ENCODE measurements around the gene ZNF787. TPM values are rescaled to one million over a fixed set of nuclear protein-coding genes. Genes with fewer than 3 reads are reported as not detected.

ZNF787 gene
- total and polyA plus RNA-seq, 2 of the 13 experiments (the other 11 are each of a cell fraction or from before 2014, with no cell fraction given), result 15.1 to 42.8 TPM

DNA sequence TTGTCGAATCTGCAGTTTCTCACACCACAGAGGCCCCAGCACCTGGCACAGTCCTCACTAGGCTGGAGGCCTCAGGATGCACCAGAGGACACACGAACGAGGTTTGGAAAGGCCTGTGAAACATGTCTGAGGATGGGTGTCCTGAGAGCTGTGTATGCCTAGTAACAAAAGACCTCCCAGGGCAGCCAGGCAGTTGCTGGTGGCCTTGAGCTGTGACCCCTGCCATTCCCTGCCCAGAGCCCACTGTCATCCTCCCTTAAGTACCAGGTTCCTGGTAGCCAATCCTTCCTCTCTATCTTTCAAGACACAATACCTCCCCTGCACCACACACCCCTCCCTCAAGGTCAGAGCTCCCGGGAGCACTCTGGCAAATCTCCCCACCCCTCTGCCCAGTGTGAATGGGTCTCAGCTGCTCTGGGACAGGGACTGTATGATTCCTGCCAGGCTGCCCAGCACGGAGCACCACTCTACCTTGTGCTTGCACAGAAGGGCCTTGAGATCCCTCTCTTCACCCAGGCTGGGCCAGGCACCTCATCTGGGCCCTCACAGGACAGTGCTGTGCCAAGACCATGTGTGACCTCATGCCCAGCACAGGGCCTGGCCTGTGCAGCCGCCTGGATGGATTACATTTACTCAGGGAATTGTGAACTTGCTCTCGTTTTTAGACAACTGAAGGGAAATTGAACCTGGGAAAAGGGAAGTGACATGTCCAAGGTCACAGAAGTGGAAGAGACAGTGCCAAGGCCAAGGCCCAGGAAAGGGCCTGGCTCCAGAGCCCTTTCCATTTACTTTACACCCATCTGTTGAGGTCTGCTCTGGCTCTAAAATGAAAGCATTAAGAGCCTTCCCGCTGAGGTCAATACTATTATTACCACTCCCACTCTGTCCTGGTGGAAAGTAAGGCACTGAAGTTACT lies 2.2 kb downstream of the ZNF787 start (continued):
- TF ChIP-seq, protein P1, sequence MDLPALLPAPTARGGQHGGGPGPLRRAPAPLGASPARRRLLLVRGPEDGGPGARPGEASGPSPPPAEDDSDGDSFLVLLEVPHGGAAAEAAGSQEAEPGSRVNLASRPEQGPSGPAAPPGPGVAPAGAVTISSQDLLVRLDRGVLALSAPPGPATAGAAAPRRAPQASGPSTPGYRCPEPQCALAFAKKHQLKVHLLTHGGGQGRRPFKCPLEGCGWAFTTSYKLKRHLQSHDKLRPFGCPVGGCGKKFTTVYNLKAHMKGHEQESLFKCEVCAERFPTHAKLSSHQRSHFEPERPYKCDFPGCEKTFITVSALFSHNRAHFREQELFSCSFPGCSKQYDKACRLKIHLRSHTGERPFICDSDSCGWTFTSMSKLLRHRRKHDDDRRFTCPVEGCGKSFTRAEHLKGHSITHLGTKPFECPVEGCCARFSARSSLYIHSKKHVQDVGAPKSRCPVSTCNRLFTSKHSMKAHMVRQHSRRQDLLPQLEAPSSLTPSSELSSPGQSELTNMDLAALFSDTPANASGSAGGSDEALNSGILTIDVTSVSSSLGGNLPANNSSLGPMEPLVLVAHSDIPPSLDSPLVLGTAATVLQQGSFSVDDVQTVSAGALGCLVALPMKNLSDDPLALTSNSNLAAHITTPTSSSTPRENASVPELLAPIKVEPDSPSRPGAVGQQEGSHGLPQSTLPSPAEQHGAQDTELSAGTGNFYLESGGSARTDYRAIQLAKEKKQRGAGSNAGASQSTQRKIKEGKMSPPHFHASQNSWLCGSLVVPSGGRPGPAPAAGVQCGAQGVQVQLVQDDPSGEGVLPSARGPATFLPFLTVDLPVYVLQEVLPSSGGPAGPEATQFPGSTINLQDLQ (CRISPR knock-in tag; IDR thresholded peaks at IDR 0.05), result no peak
- TF ChIP-seq ZNF33B (CRISPR knock-in tag; IDR thresholded peaks at IDR 0.05), result no peak
- TF ChIP-seq SP1 (IDR thresholded peaks at IDR 0.05), result no peak
- peak; percentile 31; the same call in 1 of the 2 replicates for TF ChIP-seq SP1 (CRISPR knock-in tag; IDR thresholded peaks at IDR 0.05)
- 0 out of 4 replicates have a peak, but pooled peaks of 1 of the 2 experiments have one; percentile 29 for TF ChIP-seq POLR2A (IDR thresholded peaks at IDR 0.05; ENCODE audit: insufficient read depth in 1 of 2, low read depth in 2 of 2, low read length in 2 of 2)
- TF ChIP-seq ZNF788 (CRISPR knock-in tag; IDR thresholded peaks at IDR 0.05; ENCODE audit: borderline replicate concordance), result peak; percentile 14; the same call in 1 of the 2 replicates
- TF ChIP-seq ZNF230 (CRISPR knock-in tag; IDR thresholded peaks at IDR 0.05), result no peak
- TF ChIP-seq SMAD3 (CRISPR knock-in tag; IDR thresholded peaks at IDR 0.05), result 0 out of 2 replicates have a peak, but pooled peaks have one; percentile 32
- TF ChIP-seq PTBP1 (IDR thresholded peaks at IDR 0.05; ENCODE audit: low read depth, low read length, poor library complexity, severe bottlenecking), result no peak
- TF ChIP-seq PHF21A (CRISPR knock-in tag; IDR thresholded peaks at IDR 0.05), result peak; percentile 39; the same call in 1 of the 2 replicates
- TF ChIP-seq ZNF331 (CRISPR knock-in tag; IDR thresholded peaks at IDR 0.05), result 0 out of 2 replicates have a peak, but pooled peaks have one; percentile 22
- no peak for TF ChIP-seq TBX2 (CRISPR knock-in tag; IDR thresholded peaks at IDR 0.05; ENCODE audit: borderline replicate concordance)
- TF ChIP-seq KLF6 (CRISPR knock-in tag; IDR thresholded peaks at IDR 0.05), result 0 out of 2 replicates have a peak, but pooled peaks have one; percentile 20
- TF ChIP-seq, protein P2, sequence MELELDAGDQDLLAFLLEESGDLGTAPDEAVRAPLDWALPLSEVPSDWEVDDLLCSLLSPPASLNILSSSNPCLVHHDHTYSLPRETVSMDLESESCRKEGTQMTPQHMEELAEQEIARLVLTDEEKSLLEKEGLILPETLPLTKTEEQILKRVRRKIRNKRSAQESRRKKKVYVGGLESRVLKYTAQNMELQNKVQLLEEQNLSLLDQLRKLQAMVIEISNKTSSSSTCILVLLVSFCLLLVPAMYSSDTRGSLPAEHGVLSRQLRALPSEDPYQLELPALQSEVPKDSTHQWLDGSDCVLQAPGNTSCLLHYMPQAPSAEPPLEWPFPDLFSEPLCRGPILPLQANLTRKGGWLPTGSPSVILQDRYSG (CRISPR knock-in tag; IDR thresholded peaks at IDR 0.05), result 0 out of 2 replicates have a peak, but pooled peaks have one; percentile 22
- peak; percentile 38; the same call in 1 of the 2 replicates for TF ChIP-seq ZNF768 (CRISPR knock-in tag; IDR thresholded peaks at IDR 0.05)
- TF ChIP-seq HOXA9 (CRISPR knock-in tag; IDR thresholded peaks at IDR 0.05; ENCODE audit: borderline replicate concordance), result no peak
- TF ChIP-seq, protein P3, sequence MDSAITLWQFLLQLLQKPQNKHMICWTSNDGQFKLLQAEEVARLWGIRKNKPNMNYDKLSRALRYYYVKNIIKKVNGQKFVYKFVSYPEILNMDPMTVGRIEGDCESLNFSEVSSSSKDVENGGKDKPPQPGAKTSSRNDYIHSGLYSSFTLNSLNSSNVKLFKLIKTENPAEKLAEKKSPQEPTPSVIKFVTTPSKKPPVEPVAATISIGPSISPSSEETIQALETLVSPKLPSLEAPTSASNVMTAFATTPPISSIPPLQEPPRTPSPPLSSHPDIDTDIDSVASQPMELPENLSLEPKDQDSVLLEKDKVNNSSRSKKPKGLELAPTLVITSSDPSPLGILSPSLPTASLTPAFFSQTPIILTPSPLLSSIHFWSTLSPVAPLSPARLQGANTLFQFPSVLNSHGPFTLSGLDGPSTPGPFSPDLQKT (CRISPR knock-in tag; IDR thresholded peaks at IDR 0.05; ENCODE audit: borderline replicate concordance), result no peak
- no peak for TF ChIP-seq MIXL1 (CRISPR knock-in tag; IDR thresholded peaks at IDR 0.05)
- TF ChIP-seq ZFP36 (IDR thresholded peaks at IDR 0.05; ENCODE audit: borderline replicate concordance, low read depth, low read length, partially characterized antibody), result no peak
- TF ChIP-seq TBP (CRISPR knock-in tag; IDR thresholded peaks at IDR 0.05), result no peak
- no peak for TF ChIP-seq ZIK1 (CRISPR knock-in tag; IDR thresholded peaks at IDR 0.05; ENCODE audit: borderline replicate concordance, low read depth)
- no peak for TF ChIP-seq SNRNP70 (IDR thresholded peaks at IDR 0.05; ENCODE audit: low read depth, low read length)
- TF ChIP-seq ZNF564 (CRISPR knock-in tag; IDR thresholded peaks at IDR 0.05), result 0 out of 2 replicates have a peak, but pooled peaks have one; percentile 30
- TF ChIP-seq, protein P4, sequence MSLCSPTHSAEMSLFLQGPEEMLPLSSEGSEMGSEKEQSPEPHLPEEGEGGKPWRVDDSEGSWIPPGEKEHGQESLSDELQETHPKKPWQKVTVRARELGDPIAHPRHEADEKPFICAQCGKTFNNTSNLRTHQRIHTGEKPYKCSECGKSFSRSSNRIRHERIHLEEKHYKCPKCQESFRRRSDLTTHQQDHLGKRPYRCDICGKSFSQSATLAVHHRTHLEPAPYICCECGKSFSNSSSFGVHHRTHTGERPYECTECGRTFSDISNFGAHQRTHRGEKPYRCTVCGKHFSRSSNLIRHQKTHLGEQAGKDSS (CRISPR knock-in tag; IDR thresholded peaks at IDR 0.05; ENCODE audit: borderline replicate concordance, low read depth), result no peak
- 0 out of 2 replicates have a peak, but pooled peaks have one; percentile 32 for TF ChIP-seq FOXC1 (CRISPR knock-in tag; IDR thresholded peaks at IDR 0.05; ENCODE audit: borderline replicate concordance)

Data from HepG2 (cell line).